SK-N-MC (cell line): ENCODE data around the gene TIPIN.

ENCODE experiments used
- EZH2 ChIP-seq: fragments of 200-600 bp; sonication (generic); IDR thresholded peaks from one replicate; pipeline ENCODE4 v1.6.1; 2017; ENCODE audit warnings: antibody characterized with exemption
- FOXP2 ChIP-seq: optimal IDR thresholded peaks from 2 replicates; pipeline ENCODE3; 2011; ENCODE audit warnings: mild to moderate bottlenecking, moderate library complexity; ENCODE audit not compliant: insufficient read depth; ENCODE audit errors: extremely low read length, control extremely low read depth
- POLR2AphosphoS5 ChIP-seq: IDR thresholded peaks from 2 replicates; pipeline ENCODE4 v1.6.1; 2012; ENCODE audit warnings: mild to moderate bottlenecking, low read depth, low read length, borderline replicate concordance

GRCh38 chr15:66387163-66388042, 30.9 kb upstream of the TIPIN start:
- no peak for TF ChIP-seq POLR2AphosphoS5
- no peak for TF ChIP-seq EZH2
- no peak for TF ChIP-seq FOXP2
